Measurements from ENCODE around the gene MTARC2. TPM values are rescaled to one million over a fixed set of nuclear protein-coding genes. Genes with fewer than 3 reads are reported as not detected.
A peak's percentile ranks its signal among the peaks of the same experiment; 100 is the strongest.
"Not testable (repeated sequence)": the region's sequence is repeated elsewhere in the genome, so short reads cannot be mapped to it uniquely, and the experiment has no call there.

Gene MTARC2
- total RNA-seq, 2 donors from 2014 or later, result 30.4 to 32.1 TPM

- no peak for DNase-seq (ENCODE audit: low spot score)
- no peak for ATAC-seq (ENCODE audit: insufficient number of reproducible peaks, low FRiP score, low read depth)
- H3K4me3 ChIP-seq, result peak overlapping the region; percentile 67
- no peaks in the 10 kb centered on the region for H3K9me3 ChIP-seq
- H3K36me3 ChIP-seq, result no peaks in the 10 kb centered on the region
- H3K27ac ChIP-seq, result peak overlapping the region; percentile 80 to 83
- peaks cover 15 to 25% of the 10 kb centered on the region in 2 donors for H3K4me1 ChIP-seq (ENCODE audit: control insufficient read depth in 1 of 2, low read depth in 2 of 2)
- no peaks in the 10 kb centered on the region for H3K27me3 ChIP-seq (replicated peaks; ENCODE audit: insufficient read depth)
- TF ChIP-seq CTCF (IDR thresholded peaks at IDR 0.05), result no peak
Observed at GRCh38 chr1:220732137-220732536, 16.0 kb upstream of the MTARC2 start.

GRCh38 chr1:220732621-220733020, 15.5 kb upstream of the MTARC2 start:
- Histone ChIP-seq H3K4me3 (peak overlapping the region; percentile 67), H3K4me1 (ENCODE audit: control insufficient read depth in 1 of 2, low read depth in 2 of 2) (peaks cover 15 to 25% of the 10 kb centered on the region in 2 donors), H3K36me3 (no peaks in the 10 kb centered on the region), H3K9me3 (no peaks in the 10 kb centered on the region), H3K27me3 (replicated peaks; ENCODE audit: insufficient read depth) (no peaks in the 10 kb centered on the region), H3K27ac (peak overlapping the region; percentile 80 to 83)
- DNase-seq (ENCODE audit: low spot score) (no peak), ATAC-seq (ENCODE audit: insufficient number of reproducible peaks, low FRiP score, low read depth) (peak; percentile 15)
- no peak for TF ChIP-seq CTCF (IDR thresholded peaks at IDR 0.05)

- TF ChIP-seq CTCF (IDR thresholded peaks at IDR 0.05), result peak; percentile 96
- Histone ChIP-seq H3K36me3 (no peaks in the 10 kb centered on the region), H3K27ac (peak overlapping the region; percentile 80 to 83), H3K4me3 (peak overlapping the region; percentile 67), H3K27me3 (replicated peaks; ENCODE audit: insufficient read depth) (no peaks in the 10 kb centered on the region), H3K4me1 (ENCODE audit: control insufficient read depth in 1 of 2, low read depth in 2 of 2) (peaks cover 15 to 25% of the 10 kb centered on the region in 2 donors), H3K9me3 (no peaks in the 10 kb centered on the region)
- DNase-seq (ENCODE audit: low spot score) (peak; percentile 49), ATAC-seq (ENCODE audit: insufficient number of reproducible peaks, low FRiP score, low read depth) (peak; percentile 99)
Observed at GRCh38 chr1:220733086-220733601, 15.0 kb upstream of the MTARC2 start.

DNA sequence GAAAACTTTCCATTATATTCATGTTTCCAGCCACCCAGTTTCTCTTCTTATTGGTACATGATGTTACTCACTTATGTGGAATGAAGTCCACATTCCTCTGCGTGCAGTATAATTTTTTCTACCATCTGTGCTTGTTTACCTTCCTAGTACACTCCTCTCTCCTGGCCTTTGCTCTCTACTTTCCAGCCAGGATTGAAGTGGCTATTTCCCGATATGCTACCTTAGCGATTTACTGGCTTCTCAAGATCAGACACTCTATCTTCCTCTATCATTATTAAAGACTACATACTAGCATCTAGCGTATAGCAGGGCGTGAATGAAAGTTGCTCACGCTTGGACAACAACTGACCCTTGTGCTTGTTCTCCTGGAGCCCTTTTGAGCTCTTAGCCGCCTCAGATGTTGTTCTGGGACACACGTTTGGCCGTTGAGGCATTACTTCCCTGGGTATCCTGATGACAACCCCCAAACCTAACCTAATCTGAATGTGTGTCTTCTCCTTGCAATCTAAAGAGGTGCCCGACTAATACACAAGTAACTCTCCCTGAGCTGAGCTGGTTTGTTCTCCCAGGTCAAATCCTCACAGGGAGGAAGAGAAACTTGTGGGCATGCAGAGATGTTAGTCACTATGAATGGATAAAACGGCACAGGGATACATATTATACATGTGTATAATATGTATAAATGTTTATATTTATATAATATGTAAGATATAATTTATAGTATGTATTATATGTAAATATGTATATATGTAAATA, 13.4 kb upstream of the MTARC2 start:
- ATAC-seq (ENCODE audit: insufficient number of reproducible peaks, low FRiP score, low read depth) (no peak), DNase-seq (ENCODE audit: low spot score) (no peak)
- H3K27me3 ChIP-seq (replicated peaks; ENCODE audit: insufficient read depth), result no peaks in the 10 kb centered on the region
- TF ChIP-seq CTCF (IDR thresholded peaks at IDR 0.05), result no peak
- H3K4me1 ChIP-seq (ENCODE audit: control insufficient read depth in 1 of 2, low read depth in 2 of 2), result peaks cover 15 to 25% of the 10 kb centered on the region in 2 donors
- H3K36me3 ChIP-seq, result no peaks in the 10 kb centered on the region
- no peaks in the 10 kb centered on the region for H3K9me3 ChIP-seq
- peak overlapping the region; percentile 15 to 83 for H3K27ac ChIP-seq
- no peak overlapping the region for H3K4me3 ChIP-seq

DNA sequence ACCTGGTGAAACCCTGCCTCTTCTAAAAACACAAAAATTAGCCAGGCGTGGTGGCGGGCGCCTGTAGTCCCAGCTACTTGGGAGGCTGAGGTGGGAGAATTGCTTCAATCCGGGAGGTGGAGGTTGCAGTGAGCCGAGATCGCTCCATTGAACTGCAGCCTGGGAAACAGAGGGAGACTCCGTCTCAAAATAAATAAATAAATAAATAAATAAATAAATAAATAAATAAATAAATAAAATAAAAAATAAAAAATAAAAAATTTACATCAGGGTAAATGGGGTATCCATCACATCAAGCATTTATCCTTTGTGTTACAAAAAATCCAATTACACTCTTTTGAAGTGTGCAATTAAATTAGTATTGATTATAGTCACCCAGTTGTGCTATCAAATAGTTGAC, 11.8 kb upstream of the MTARC2 start:
- H3K36me3 ChIP-seq; H3K27ac ChIP-seq; H3K4me3 ChIP-seq; DNase-seq (ENCODE audit: low spot score); H3K27me3 ChIP-seq (replicated peaks; ENCODE audit: insufficient read depth); H3K9me3 ChIP-seq; ATAC-seq (ENCODE audit: insufficient number of reproducible peaks, low FRiP score, low read depth): not testable (repeated sequence)
- H3K4me1 ChIP-seq (ENCODE audit: control insufficient read depth in 1 of 2, low read depth in 2 of 2), result peaks cover 15 to 25% of the 10 kb centered on the region in 2 donors
